Upper lobe of right lung (tissue), 1 donor: ENCODE measurements around the gene SND1. TPM values are rescaled to one million over a fixed set of nuclear protein-coding genes. Genes with fewer than 3 reads are reported as not detected.

Experiments
- ATAC-seq: fragments of 200-7000 bp; cut with Tn5 transposase; one replicate; pipeline ENCODE4 v1.9.1; 2020; ENCODE audit warnings: mild to moderate bottlenecking, moderate library complexity
- DNase-seq: peaks from one replicate; pipeline ENCODE4 v3.0.0-alpha.2; 2020
- H3K27ac ChIP-seq: fragments of 200-600 bp; one replicate; pipeline ENCODE4 v1.8.0; 2022
- H3K27me3 ChIP-seq: fragments of 200-600 bp; one replicate; pipeline ENCODE4 v1.8.0; 2022; ENCODE audit warnings: mild to moderate bottlenecking
- H3K36me3 ChIP-seq: fragments of 200-600 bp; one replicate; pipeline ENCODE4 v1.8.0; 2022
- H3K4me1 ChIP-seq: fragments of 200-600 bp; one replicate; pipeline ENCODE4 v1.8.0; 2022
- H3K4me3 ChIP-seq: fragments of 200-600 bp; one replicate; pipeline ENCODE4 v1.8.0; 2022; ENCODE audit warnings: mild to moderate bottlenecking
- H3K9me3 ChIP-seq: fragments of 200-600 bp; one replicate; pipeline ENCODE4 v1.8.0; 2022
- CTCF ChIP-seq: fragments of 200-600 bp; IDR thresholded peaks from one replicate; pipeline ENCODE4 v1.8.0; 2022; ENCODE audit warnings: antibody characterized with exemption
- intact Hi-C: fragments of 100-400 bp; cut with DNase I; formaldehyde crosslinking; loops from one replicate; pipeline ENCODE4 v1.11.0; 2022
- total RNA-seq: library from RNA; stranded (reverse); fragmentation: NEBNext Ultra II Directional; extraction: Animal tissue kit (Norgen Biotek cat#: 25700); gene quantifications from one replicate; pipeline ENCODE4 v1.2.1, GENCODE V29; 2021
- donor health status: DM: no; HTN: yes; CAD: no; lungs with severe emphysema.

Gene SND1
- total RNA-seq, 1 donor from 2014 or later: 150 TPM

GRCh38 chr7:128090492-128090891 is 438.5 kb downstream of the SND1 start:
- no peak for ATAC-seq
- no peak for TF ChIP-seq CTCF
- intact Hi-C loops: no loop called here
- Histone ChIP-seq H3K9me3 (no peaks in the 10 kb centered on the region), H3K36me3 (peaks cover 70% of the 10 kb centered on the region), H3K4me3 (no peak overlapping the region), H3K27ac (no peak overlapping the region), H3K4me1 (no peaks in the 10 kb centered on the region), H3K27me3 (no peaks in the 10 kb centered on the region)
- no peak for DNase-seq

GRCh38 chr7:128091106-128091505 is 439.1 kb downstream of the SND1 start:
- H3K36me3 ChIP-seq: peaks cover 65% of the 10 kb centered on the region
- no peak for TF ChIP-seq CTCF
- no peak for DNase-seq
- H3K9me3 ChIP-seq: no peaks in the 10 kb centered on the region
- H3K4me1 ChIP-seq: no peaks in the 10 kb centered on the region
- H3K27me3 ChIP-seq: no peaks in the 10 kb centered on the region
- ATAC-seq: no peak
- H3K27ac ChIP-seq: no peak overlapping the region
- no peak overlapping the region for H3K4me3 ChIP-seq
- intact Hi-C loops: no loop called here

GRCh38 chr7:128092221-128092620 is 440.2 kb downstream of the SND1 start:
- H3K36me3 ChIP-seq: peaks cover 56% of the 10 kb centered on the region
- ATAC-seq: no peak

GRCh38 chr7:128093614-128094570 is 441.9 kb downstream of the SND1 start:
- intact Hi-C loops: no loop called here
- no peak for TF ChIP-seq CTCF
- no peak overlapping the region for H3K27ac ChIP-seq
- peaks cover 46% of the 10 kb centered on the region for H3K36me3 ChIP-seq
- no peaks in the 10 kb centered on the region for H3K27me3 ChIP-seq
- DNase-seq (no peak), ATAC-seq (peak; percentile 15)
- H3K4me3 ChIP-seq: no peak overlapping the region
- no peaks in the 10 kb centered on the region for H3K9me3 ChIP-seq
- H3K4me1 ChIP-seq: no peaks in the 10 kb centered on the region

More at GRCh38 chr7:128092221-128092620, 440.2 kb downstream of the SND1 start:
- no peaks in the 10 kb centered on the region for H3K4me1 ChIP-seq
- intact Hi-C loops: no loop called here
- DNase-seq: no peak
- H3K27me3 ChIP-seq: no peaks in the 10 kb centered on the region
- no peaks in the 10 kb centered on the region for H3K9me3 ChIP-seq
- no peak overlapping the region for H3K4me3 ChIP-seq
- TF ChIP-seq CTCF: no peak
- H3K27ac ChIP-seq: no peak overlapping the region

- Histone ChIP-seq H3K4me3 (no peak overlapping the region), H3K9me3 (no peaks in the 10 kb centered on the region), H3K4me1 (no peaks in the 10 kb centered on the region), H3K27ac (no peak overlapping the region), H3K36me3 (peaks cover 38% of the 10 kb centered on the region), H3K27me3 (no peaks in the 10 kb centered on the region)
- no peak for TF ChIP-seq CTCF
- no peak for DNase-seq
- no peak for ATAC-seq
- intact Hi-C loops: no loop called here
These were observed 442.7 kb downstream of the SND1 start for GRCh38 chr7:128094686-128095085.
